ENCODE measurements around the gene AATF.

DNA sequence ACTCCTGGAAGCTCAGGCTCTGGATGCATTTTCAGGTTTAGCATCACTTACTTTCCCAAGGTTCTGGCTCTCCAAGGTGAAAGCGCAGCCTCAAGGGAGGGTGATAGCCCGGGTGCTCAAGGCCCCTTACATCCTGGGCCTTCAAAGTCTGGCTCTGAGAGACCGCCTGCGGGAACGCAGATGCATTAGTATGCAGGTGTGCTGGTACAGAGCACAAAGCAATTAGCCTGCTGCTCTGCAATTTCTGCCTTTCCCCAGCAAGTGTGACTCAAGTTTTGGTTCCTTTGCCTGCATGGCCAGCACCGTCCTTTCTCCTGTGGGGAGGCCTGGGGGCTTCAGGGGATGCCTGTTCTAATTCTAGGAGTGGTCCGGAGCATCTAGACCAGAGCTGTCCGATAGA lies 116.2 kb downstream of the AATF start:
- no peak for TF ChIP-seq ETV6 (CRISPR knock-in tag; IDR thresholded peaks at IDR 0.05)
- no peak for TF ChIP-seq TEAD4 (CRISPR knock-in tag; IDR thresholded peaks at IDR 0.05)
- TF ChIP-seq, protein P1, sequence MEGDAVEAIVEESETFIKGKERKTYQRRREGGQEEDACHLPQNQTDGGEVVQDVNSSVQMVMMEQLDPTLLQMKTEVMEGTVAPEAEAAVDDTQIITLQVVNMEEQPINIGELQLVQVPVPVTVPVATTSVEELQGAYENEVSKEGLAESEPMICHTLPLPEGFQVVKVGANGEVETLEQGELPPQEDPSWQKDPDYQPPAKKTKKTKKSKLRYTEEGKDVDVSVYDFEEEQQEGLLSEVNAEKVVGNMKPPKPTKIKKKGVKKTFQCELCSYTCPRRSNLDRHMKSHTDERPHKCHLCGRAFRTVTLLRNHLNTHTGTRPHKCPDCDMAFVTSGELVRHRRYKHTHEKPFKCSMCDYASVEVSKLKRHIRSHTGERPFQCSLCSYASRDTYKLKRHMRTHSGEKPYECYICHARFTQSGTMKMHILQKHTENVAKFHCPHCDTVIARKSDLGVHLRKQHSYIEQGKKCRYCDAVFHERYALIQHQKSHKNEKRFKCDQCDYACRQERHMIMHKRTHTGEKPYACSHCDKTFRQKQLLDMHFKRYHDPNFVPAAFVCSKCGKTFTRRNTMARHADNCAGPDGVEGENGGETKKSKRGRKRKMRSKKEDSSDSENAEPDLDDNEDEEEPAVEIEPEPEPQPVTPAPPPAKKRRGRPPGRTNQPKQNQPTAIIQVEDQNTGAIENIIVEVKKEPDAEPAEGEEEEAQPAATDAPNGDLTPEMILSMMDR (IDR thresholded peaks at IDR 0.05) = no peak
- no peak for TF ChIP-seq NR3C1 (CRISPR knock-in tag; conservative IDR thresholded peaks at IDR 0.05; ENCODE audit: low read depth)
- TF ChIP-seq USF2 (CRISPR knock-in tag; IDR thresholded peaks at IDR 0.05) = no peak
- no peak for TF ChIP-seq RORB (CRISPR knock-in tag; IDR thresholded peaks at IDR 0.05)
- no peak for TF ChIP-seq NFYB (CRISPR knock-in tag; conservative IDR thresholded peaks at IDR 0.05; ENCODE audit: low read depth)
- TF ChIP-seq, protein P2, sequence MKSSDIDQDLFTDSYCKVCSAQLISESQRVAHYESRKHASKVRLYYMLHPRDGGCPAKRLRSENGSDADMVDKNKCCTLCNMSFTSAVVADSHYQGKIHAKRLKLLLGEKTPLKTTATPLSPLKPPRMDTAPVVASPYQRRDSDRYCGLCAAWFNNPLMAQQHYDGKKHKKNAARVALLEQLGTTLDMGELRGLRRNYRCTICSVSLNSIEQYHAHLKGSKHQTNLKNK (CRISPR knock-in tag; IDR thresholded peaks at IDR 0.05) = no peak
- TF ChIP-seq, protein P3, sequence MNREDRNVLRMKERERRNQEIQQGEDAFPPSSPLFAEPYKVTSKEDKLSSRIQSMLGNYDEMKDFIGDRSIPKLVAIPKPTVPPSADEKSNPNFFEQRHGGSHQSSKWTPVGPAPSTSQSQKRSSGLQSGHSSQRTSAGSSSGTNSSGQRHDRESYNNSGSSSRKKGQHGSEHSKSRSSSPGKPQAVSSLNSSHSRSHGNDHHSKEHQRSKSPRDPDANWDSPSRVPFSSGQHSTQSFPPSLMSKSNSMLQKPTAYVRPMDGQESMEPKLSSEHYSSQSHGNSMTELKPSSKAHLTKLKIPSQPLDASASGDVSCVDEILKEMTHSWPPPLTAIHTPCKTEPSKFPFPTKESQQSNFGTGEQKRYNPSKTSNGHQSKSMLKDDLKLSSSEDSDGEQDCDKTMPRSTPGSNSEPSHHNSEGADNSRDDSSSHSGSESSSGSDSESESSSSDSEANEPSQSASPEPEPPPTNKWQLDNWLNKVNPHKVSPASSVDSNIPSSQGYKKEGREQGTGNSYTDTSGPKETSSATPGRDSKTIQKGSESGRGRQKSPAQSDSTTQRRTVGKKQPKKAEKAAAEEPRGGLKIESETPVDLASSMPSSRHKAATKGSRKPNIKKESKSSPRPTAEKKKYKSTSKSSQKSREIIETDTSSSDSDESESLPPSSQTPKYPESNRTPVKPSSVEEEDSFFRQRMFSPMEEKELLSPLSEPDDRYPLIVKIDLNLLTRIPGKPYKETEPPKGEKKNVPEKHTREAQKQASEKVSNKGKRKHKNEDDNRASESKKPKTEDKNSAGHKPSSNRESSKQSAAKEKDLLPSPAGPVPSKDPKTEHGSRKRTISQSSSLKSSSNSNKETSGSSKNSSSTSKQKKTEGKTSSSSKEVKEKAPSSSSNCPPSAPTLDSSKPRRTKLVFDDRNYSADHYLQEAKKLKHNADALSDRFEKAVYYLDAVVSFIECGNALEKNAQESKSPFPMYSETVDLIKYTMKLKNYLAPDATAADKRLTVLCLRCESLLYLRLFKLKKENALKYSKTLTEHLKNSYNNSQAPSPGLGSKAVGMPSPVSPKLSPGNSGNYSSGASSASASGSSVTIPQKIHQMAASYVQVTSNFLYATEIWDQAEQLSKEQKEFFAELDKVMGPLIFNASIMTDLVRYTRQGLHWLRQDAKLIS (CRISPR knock-in tag; IDR thresholded peaks at IDR 0.05; ENCODE audit: borderline replicate concordance) = no peak
- TF ChIP-seq OVOL2 (CRISPR knock-in tag; IDR thresholded peaks at IDR 0.05; ENCODE audit: borderline replicate concordance) = no peak

Measured in WTC11 (cell line).